ENCODE results near the gene TTC24. TPM values are rescaled to one million over a fixed set of nuclear protein-coding genes. Genes with fewer than 3 reads are reported as not detected.
"Not testable (repeated sequence)": the region's sequence is repeated elsewhere in the genome, so short reads cannot be mapped to it uniquely, and the experiment has no call there.

Gene TTC24
- total RNA-seq, 1 donor from 2014 or later = not detected

DNA sequence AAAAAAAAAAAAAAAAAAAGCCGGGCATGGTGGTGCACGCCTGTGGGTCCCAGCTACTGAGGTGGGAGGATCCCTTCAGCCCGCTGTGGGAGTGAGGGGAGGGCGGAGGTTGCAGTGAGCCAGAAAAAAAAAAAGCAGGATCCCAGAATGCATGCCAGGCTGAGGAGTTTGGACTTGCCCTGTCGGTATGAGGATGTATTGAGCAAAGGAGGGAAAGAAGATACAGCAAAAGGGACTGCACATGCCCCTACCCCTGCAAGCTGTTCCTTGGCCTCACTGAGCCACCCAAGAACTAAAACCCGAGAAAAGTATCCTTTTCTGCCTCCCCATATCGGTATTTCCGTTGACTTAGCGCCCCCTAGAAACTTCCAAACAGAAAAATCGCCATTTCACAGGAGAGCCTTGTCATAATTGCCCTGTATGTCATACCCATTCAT, 23.1 kb downstream of the TTC24 start:
- DNase-seq (ENCODE audit: low read depth) = no peak
- TF ChIP-seq, protein P1, sequence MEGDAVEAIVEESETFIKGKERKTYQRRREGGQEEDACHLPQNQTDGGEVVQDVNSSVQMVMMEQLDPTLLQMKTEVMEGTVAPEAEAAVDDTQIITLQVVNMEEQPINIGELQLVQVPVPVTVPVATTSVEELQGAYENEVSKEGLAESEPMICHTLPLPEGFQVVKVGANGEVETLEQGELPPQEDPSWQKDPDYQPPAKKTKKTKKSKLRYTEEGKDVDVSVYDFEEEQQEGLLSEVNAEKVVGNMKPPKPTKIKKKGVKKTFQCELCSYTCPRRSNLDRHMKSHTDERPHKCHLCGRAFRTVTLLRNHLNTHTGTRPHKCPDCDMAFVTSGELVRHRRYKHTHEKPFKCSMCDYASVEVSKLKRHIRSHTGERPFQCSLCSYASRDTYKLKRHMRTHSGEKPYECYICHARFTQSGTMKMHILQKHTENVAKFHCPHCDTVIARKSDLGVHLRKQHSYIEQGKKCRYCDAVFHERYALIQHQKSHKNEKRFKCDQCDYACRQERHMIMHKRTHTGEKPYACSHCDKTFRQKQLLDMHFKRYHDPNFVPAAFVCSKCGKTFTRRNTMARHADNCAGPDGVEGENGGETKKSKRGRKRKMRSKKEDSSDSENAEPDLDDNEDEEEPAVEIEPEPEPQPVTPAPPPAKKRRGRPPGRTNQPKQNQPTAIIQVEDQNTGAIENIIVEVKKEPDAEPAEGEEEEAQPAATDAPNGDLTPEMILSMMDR (IDR thresholded peaks at IDR 0.05; ENCODE audit: insufficient read depth, low read length, poor library complexity, severe bottlenecking) = peak; percentile 52
- Histone ChIP-seq H3K4me3 (ENCODE audit: low read depth, low read length) (no peak overlapping the region), H3K36me3 (ENCODE audit: control insufficient read depth, insufficient read depth, low read length) (peaks cover 1% of the 10 kb centered on the region), H3K27me3 (ENCODE audit: control insufficient read depth, insufficient read depth, low read length) (no peaks in the 10 kb centered on the region)

DNA sequence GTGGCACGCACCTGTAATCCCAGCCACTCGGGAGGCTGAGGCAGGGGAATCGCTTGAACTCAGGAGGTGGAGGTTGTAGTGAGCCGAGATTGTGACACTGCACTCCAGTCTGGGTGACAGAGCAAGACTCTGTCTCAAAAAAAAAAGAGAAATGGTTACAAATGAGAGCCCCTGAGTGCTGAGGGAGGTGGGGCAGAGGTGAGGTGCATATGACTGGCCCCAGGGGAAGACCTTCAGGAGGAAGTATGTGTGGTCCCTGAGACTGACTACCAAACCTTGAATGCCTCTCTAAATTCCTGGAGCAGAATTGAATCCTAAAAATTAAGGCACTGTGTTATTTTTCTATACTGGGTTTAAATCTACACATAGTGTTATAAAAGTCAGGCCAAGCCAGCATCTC, 27.8 kb downstream of the TTC24 start:
- H3K27me3 ChIP-seq (ENCODE audit: control insufficient read depth, insufficient read depth, low read length); DNase-seq (ENCODE audit: low read depth); H3K36me3 ChIP-seq (ENCODE audit: control insufficient read depth, insufficient read depth, low read length); H3K4me3 ChIP-seq (ENCODE audit: low read depth, low read length): not testable (repeated sequence)

DNA sequence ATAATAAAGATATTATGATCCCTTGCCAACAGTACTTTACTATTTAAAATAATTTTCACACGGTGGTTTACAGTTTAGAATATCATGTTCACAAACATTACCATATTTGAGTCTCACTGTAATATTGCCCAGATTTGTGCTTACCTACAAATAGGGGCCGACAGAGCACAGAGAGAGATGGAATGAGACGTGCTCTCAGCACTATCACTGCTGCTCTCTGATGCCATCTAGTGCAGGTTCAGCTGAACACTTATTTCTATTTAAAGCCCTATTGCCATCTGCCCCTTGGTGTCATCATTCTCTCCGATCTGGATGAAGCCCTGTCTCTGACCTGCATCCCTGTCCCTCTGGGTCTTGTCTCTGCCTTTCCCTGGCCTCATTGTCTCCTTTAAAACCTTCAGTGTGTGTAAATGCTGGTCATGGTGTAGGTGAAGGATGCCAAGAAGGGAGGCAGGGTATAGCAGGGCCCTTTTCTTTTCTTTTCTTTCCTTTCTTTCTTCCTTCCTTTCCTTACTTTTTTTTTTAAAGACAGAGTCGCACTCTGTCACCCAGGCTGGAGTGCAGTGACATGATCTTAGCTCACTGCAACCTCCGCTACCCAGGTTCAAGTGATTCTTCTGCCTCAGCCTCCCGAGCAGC, 28.6 kb downstream of the TTC24 start:
- H3K27me3 ChIP-seq (ENCODE audit: control insufficient read depth, insufficient read depth, low read length) = peaks cover 6% of the 10 kb centered on the region
- H3K4me3 ChIP-seq (ENCODE audit: low read depth, low read length) = no peak overlapping the region
- no peaks in the 10 kb centered on the region for H3K36me3 ChIP-seq (ENCODE audit: control insufficient read depth, insufficient read depth, low read length)
- TF ChIP-seq, protein P1 (IDR thresholded peaks at IDR 0.05; ENCODE audit: insufficient read depth, low read length, poor library complexity, severe bottlenecking) = peak; percentile 81
- no peak for DNase-seq (ENCODE audit: low read depth)

DNA sequence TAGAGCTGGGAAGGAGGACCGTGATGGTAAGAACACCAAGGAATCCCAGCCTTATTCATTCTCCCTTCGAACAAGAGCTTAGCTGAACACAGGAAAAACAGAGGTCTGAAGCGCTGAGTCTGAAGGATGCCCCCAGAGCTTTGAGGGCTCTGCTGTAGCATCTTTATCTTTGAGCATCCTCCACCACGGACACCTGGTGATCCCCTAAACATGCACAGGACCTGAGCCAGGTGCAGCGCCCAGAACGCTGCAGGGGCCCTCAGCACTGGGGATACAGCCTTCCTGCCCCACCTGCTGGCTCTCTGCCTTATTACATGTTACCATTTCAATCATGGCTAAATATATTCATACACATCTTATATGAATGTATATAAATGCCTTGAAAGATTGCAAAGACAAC, 29.5 kb downstream of the TTC24 start:
- H3K36me3 ChIP-seq (ENCODE audit: control insufficient read depth, insufficient read depth, low read length) = no peaks in the 10 kb centered on the region
- H3K27me3 ChIP-seq (ENCODE audit: control insufficient read depth, insufficient read depth, low read length) = peaks cover 6% of the 10 kb centered on the region
- DNase-seq (ENCODE audit: low read depth) = no peak
- TF ChIP-seq, protein P1 (IDR thresholded peaks at IDR 0.05; ENCODE audit: insufficient read depth, low read length, poor library complexity, severe bottlenecking) = peak; percentile 76
- no peak overlapping the region for H3K4me3 ChIP-seq (ENCODE audit: low read depth, low read length)

DNA sequence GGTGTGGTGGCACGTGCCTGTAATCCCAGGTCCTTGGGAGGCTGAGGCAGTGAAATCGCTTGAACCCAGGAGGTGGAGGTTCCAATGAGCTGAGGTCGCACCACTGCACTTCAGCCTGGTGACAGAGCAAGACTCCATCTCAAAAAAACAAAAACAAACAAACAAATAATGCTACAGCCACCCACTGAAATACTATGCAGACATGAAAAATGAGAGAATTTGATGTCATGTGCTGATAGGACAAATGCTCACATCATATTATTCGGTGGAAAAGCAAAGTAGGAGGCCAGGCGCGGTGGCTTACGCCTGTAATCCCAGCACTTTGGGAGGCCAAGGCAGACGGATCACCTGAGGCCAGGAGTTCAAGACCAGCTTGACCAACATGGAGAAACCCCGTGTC, 30.5 kb downstream of the TTC24 start:
- not testable (repeated sequence) for H3K27me3 ChIP-seq (ENCODE audit: control insufficient read depth, insufficient read depth, low read length); H3K36me3 ChIP-seq (ENCODE audit: control insufficient read depth, insufficient read depth, low read length); H3K4me3 ChIP-seq (ENCODE audit: low read depth, low read length); DNase-seq (ENCODE audit: low read depth)

DNA sequence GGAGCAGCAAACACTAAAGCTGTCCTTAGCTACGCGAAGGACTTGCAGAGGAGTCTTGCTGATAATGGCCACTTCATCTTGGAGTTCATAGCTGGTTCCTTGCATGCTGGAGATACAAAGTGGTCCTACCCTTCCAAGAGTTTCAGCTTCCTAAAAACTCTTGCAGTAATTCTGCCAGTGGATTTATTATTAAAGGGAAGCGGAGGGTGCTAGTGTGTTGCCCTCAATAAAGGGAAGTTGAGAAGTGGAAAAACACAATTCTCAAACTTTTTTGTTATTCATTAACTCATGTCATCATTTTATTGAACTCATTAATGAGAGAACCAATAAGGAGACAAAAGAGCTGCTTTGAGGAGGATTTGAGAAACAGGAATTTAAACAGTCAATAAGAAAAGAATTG, 33.1 kb downstream of the TTC24 start:
- Histone ChIP-seq H3K27me3 (ENCODE audit: control insufficient read depth, insufficient read depth, low read length) (peaks cover 22% of the 10 kb centered on the region), H3K4me3 (ENCODE audit: low read depth, low read length) (no peak overlapping the region), H3K36me3 (ENCODE audit: control insufficient read depth, insufficient read depth, low read length) (no peaks in the 10 kb centered on the region)
- no peak for DNase-seq (ENCODE audit: low read depth)
- TF ChIP-seq, protein P1 (IDR thresholded peaks at IDR 0.05; ENCODE audit: insufficient read depth, low read length, poor library complexity, severe bottlenecking) = no peak

DNA sequence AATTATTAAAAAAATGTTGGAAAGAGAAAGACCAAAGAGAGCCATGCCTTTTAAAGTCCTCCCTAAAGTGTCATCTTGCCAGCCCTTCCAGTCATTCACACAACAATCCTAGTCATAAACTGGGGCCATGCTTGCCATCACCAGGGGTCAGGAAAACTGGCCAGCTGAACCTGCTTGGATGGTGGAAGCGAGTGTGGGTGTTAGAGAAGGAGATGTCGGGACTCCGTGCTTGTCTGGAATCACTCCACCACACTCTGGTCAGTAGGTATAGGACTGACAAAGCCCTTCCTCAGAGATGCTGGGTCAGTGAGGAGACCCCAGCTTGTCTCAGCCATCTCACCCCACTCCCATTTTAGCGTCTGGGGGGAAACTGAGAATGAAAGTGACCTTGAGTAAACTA, 36.4 kb downstream of the TTC24 start:
- Histone ChIP-seq H3K27me3 (ENCODE audit: control insufficient read depth, insufficient read depth, low read length) (peaks cover 31% of the 10 kb centered on the region), H3K4me3 (ENCODE audit: low read depth, low read length) (no peak overlapping the region), H3K36me3 (ENCODE audit: control insufficient read depth, insufficient read depth, low read length) (no peaks in the 10 kb centered on the region)
- TF ChIP-seq, protein P1 (IDR thresholded peaks at IDR 0.05; ENCODE audit: insufficient read depth, low read length, poor library complexity, severe bottlenecking) = no peak
- DNase-seq (ENCODE audit: low read depth) = no peak
